Measurements from ENCODE around the gene SIRPB1. TPM values are rescaled to one million over a fixed set of nuclear protein-coding genes. Genes with fewer than 3 reads are reported as not detected.

SIRPB1 gene
- total and polyA plus RNA-seq, 10 of the 15 experiments (the other 5 are each of a cell fraction or from before 2014, with no cell fraction given): 3.4 to 33.8 (median 14.1) TPM

GRCh38 chr20:1665345-1665744 lies 45.5 kb upstream of the SIRPB1 start:
- ChIA-PET SMC1A (ENCODE audit: uncharacterized antibody, unreplicated experiment) (interaction anchor here (0.6 to 4.8 kb wide), 8 partner anchors 11 to 156 kb away, joined by 3 to 24 read pairs (median 4); no protein-coding TSS in a partner anchor), CTCF (interaction anchor here (1.3 kb wide), 1 partner anchor 155 kb away, joined by 4 read pairs; no protein-coding TSS in a partner anchor), RAD21 (ENCODE audit: unreplicated experiment) (interaction anchor here (0.7 to 2.5 kb wide), 4 partner anchors 38 to 69 kb away, joined by 3 to 13 read pairs (median 4); no protein-coding TSS in a partner anchor), POLR2A (interaction anchor here (0.7 kb wide), 1 partner anchor 41 kb away, joined by 3 read pairs; no protein-coding TSS in a partner anchor)
- Histone ChIP-seq H2AFZ (ENCODE audit: control insufficient read depth, low read depth, low read length) (no peak overlapping the region), H3K4me2 (ENCODE audit: control insufficient read depth, insufficient read depth) (peak overlapping the region; percentile 15; the same call in 1 of the 2 replicates), H3K9ac (ENCODE audit: control insufficient read depth, insufficient read depth, low read length) (no peak overlapping the region), H3K27me3 (replicated peaks in 1 of 2; ENCODE audit: control insufficient read depth in 2 of 2, insufficient read depth in 2 of 2, low read length in 1 of 2) (no peaks in the 10 kb centered on the region), H4K20me1 (ENCODE audit: control insufficient read depth, insufficient read depth) (no peaks in the 10 kb centered on the region), H3K9me3 (replicated peaks; ENCODE audit: control insufficient read depth, insufficient read depth, low read length) (no peaks in the 10 kb centered on the region), H3K79me2 (ENCODE audit: control insufficient read depth, insufficient read depth, low read length) (no peaks in the 10 kb centered on the region), H3K4me3 (no peak overlapping the region), H3K36me3 (ENCODE audit: control insufficient read depth in 2 of 2, insufficient read depth in 2 of 2, low read length in 1 of 2) (no peaks in the 10 kb centered on the region), H3K4me1 (ENCODE audit: control insufficient read depth, insufficient read depth, low read length) (peaks cover 26% of the 10 kb centered on the region), H3K27ac (ENCODE audit: control insufficient read depth, insufficient read depth) (no peak overlapping the region)
- ATAC-seq: no peak
- no TSS peak for BruUV-seq (replicated peaks)
- intact Hi-C loops (cut with micrococcal nuclease; ENCODE audit: unreplicated experiment): no loop called here
- WGBS (ENCODE audit: insufficient coverage, insufficient replicate concordance, low lambda C conversion rate, missing lambda C conversion rate): 91% methylated on average over 3 of the region's 3 CpGs
- in situ Hi-C loops (cut with MboI): no loop called here
- FAIRE-seq: no peak
- DNase-seq (ENCODE audit: low read depth, low spot score): no peak
- no peak for TF ChIP-seq YBX1 (IDR thresholded peaks at IDR 0.05)
- TF ChIP-seq ZBTB11 (CRISPR knock-in tag; IDR thresholded peaks at IDR 0.05): no peak
- no peak for TF ChIP-seq MEF2B (IDR thresholded peaks at IDR 0.05; ENCODE audit: partially characterized antibody, poor library complexity, severe bottlenecking)
- no peak for TF ChIP-seq E2F8 (IDR thresholded peaks at IDR 0.05; ENCODE audit: low read depth, partially characterized antibody)
- no peak for TF ChIP-seq SMARCA5 (IDR thresholded peaks at IDR 0.05)
- TF ChIP-seq IRF5 (IDR thresholded peaks at IDR 0.05; ENCODE audit: borderline replicate concordance): no peak
- TF ChIP-seq JUND (IDR thresholded peaks at IDR 0.05; ENCODE audit: low read depth, low read length): no peak
- TF ChIP-seq ZSCAN29 (IDR thresholded peaks at IDR 0.05): no peak
- TF ChIP-seq BCL3 (IDR thresholded peaks at IDR 0.05; ENCODE audit: borderline replicate concordance, insufficient read depth, low read depth, low read length, poor library complexity, severe bottlenecking): no peak
